ENCODE measurements around the gene OPCML. TPM values are rescaled to one million over a fixed set of nuclear protein-coding genes. Genes with fewer than 3 reads are reported as not detected.

OPCML gene
- total RNA-seq, 1 donor from 2014 or later: 4.1 TPM

DNA sequence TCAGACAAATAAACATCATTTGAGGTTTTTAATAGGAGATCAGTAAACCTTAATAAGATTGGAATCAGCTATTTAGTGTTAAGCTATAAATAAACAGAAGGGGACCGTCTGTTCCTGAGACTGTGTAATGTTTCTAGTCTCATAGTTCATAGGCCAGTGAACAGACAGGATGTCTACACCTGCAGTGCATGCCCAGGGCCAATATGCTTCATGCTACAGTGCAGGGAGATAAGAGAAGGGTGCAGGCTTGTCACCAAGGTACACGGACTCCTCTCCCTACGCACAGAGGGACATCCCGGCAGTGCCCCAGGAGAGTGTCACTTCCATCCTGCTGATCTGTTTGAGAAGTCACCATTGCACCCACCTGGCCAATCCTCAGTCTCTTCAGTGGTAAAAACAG, 148.6 kb downstream of the OPCML start:
- no peak overlapping the region for H3K27ac Mint-ChIP-seq (ENCODE audit: unreplicated experiment)
- peaks cover 10% of the 10 kb centered on the region for H3K4me1 Mint-ChIP-seq (ENCODE audit: unreplicated experiment)
- H3K36me3 Mint-ChIP-seq (ENCODE audit: low read depth, unreplicated experiment): no peaks in the 10 kb centered on the region
- H3K27me3 Mint-ChIP-seq (ENCODE audit: unreplicated experiment): no peaks in the 10 kb centered on the region
- TF ChIP-seq, protein P1, sequence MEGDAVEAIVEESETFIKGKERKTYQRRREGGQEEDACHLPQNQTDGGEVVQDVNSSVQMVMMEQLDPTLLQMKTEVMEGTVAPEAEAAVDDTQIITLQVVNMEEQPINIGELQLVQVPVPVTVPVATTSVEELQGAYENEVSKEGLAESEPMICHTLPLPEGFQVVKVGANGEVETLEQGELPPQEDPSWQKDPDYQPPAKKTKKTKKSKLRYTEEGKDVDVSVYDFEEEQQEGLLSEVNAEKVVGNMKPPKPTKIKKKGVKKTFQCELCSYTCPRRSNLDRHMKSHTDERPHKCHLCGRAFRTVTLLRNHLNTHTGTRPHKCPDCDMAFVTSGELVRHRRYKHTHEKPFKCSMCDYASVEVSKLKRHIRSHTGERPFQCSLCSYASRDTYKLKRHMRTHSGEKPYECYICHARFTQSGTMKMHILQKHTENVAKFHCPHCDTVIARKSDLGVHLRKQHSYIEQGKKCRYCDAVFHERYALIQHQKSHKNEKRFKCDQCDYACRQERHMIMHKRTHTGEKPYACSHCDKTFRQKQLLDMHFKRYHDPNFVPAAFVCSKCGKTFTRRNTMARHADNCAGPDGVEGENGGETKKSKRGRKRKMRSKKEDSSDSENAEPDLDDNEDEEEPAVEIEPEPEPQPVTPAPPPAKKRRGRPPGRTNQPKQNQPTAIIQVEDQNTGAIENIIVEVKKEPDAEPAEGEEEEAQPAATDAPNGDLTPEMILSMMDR (IDR thresholded peaks at IDR 0.05; ENCODE audit: unreplicated experiment): no peak
- H3K9me3 Mint-ChIP-seq (ENCODE audit: unreplicated experiment): no peaks in the 10 kb centered on the region
- no peak for DNase-seq (ENCODE audit: low spot score)
- no peak overlapping the region for H3K4me3 Mint-ChIP-seq (ENCODE audit: unreplicated experiment)

DNA sequence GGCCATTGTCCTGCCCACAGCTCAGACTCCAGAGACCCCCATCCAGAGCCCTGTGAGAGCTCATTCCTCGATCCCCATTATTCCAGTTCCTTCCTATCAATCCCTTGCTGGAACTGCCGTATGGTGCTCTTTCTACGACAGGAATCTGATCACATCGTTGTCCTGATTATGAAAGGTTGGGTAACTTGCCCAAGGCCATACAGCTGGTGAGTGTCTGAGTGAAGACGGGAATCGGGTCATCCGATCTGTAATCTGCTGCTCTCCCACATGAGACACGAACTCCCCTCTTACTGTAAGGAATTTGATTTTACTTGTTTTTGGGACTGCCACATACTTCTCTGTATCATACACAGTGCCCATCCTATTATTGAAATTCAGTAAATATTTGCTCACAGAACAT, 149.1 kb downstream of the OPCML start:
- H3K27me3 Mint-ChIP-seq (ENCODE audit: unreplicated experiment): no peaks in the 10 kb centered on the region
- H3K9me3 Mint-ChIP-seq (ENCODE audit: unreplicated experiment): no peaks in the 10 kb centered on the region
- no peak overlapping the region for H3K4me3 Mint-ChIP-seq (ENCODE audit: unreplicated experiment)
- H3K4me1 Mint-ChIP-seq (ENCODE audit: unreplicated experiment): peaks cover 10% of the 10 kb centered on the region
- H3K36me3 Mint-ChIP-seq (ENCODE audit: low read depth, unreplicated experiment): no peaks in the 10 kb centered on the region
- TF ChIP-seq, protein P1 (IDR thresholded peaks at IDR 0.05; ENCODE audit: unreplicated experiment): no peak
- DNase-seq (ENCODE audit: low spot score): no peak
- no peak overlapping the region for H3K27ac Mint-ChIP-seq (ENCODE audit: unreplicated experiment)

DNA sequence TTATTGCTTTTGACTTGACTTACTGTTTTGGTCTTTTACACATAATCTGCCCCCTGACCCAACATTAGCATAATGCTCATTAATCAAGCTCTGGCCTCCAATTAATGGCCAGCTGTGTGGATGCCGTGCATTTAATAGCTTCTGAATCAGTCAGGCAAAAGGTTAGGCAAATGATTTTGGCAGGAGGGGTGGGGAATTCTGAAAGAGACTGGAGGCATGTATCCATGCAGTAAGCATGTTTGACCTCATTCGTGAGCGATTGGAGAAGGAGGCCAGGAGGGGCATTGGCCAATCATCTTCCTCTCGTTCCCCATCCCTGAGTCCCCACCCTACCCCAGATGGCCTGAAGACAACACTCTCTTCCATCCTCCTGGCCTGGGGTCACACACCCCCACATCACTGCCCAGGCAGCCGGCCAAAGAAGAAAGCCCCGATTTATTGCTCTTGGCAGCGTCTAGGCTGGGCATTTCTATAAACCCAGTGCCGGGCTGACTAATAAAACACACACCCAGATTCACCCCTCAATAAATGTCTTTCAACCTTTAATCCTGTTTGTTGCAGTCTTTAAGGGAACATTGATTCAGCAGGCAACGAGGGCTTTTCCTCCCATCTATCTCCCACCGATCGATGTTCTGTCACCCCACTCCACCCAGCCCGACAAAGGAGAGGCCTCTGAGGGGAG, 150.0 kb downstream of the OPCML start:
- H3K4me1 Mint-ChIP-seq (ENCODE audit: unreplicated experiment): peaks cover 10% of the 10 kb centered on the region
- DNase-seq (ENCODE audit: low spot score): no peak
- H3K27me3 Mint-ChIP-seq (ENCODE audit: unreplicated experiment): no peaks in the 10 kb centered on the region
- H3K4me3 Mint-ChIP-seq (ENCODE audit: unreplicated experiment): no peak overlapping the region
- TF ChIP-seq, protein P1 (IDR thresholded peaks at IDR 0.05; ENCODE audit: unreplicated experiment): no peak
- H3K9me3 Mint-ChIP-seq (ENCODE audit: unreplicated experiment): no peaks in the 10 kb centered on the region
- H3K36me3 Mint-ChIP-seq (ENCODE audit: low read depth, unreplicated experiment): no peaks in the 10 kb centered on the region
- H3K27ac Mint-ChIP-seq (ENCODE audit: unreplicated experiment): no peak overlapping the region

DNA sequence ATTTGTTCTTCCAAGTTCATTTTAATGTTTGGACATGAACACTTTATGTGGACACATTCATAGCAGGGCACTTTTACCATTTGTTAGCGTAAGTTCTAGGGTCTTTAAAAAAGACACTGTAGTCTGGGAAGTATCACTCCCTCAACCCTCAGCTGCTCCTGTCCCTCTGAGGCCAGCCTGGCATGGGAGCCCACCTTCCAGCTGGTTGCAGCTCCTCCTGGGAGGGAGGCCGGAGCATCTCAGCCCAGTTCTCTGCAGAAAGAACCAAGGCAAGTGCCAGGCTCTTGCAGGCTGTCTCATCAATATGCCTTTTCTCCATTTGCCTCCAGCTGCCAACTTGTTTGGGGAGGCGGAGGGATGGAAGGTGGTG, 150.6 kb downstream of the OPCML start:
- H3K36me3 Mint-ChIP-seq (ENCODE audit: low read depth, unreplicated experiment): no peaks in the 10 kb centered on the region
- no peaks in the 10 kb centered on the region for H3K27me3 Mint-ChIP-seq (ENCODE audit: unreplicated experiment)
- H3K9me3 Mint-ChIP-seq (ENCODE audit: unreplicated experiment): no peaks in the 10 kb centered on the region
- no peak for DNase-seq (ENCODE audit: low spot score)
- peaks cover 10% of the 10 kb centered on the region for H3K4me1 Mint-ChIP-seq (ENCODE audit: unreplicated experiment)
- TF ChIP-seq, protein P1 (IDR thresholded peaks at IDR 0.05; ENCODE audit: unreplicated experiment): no peak
- no peak overlapping the region for H3K4me3 Mint-ChIP-seq (ENCODE audit: unreplicated experiment)
- H3K27ac Mint-ChIP-seq (ENCODE audit: unreplicated experiment): no peak overlapping the region

DNA sequence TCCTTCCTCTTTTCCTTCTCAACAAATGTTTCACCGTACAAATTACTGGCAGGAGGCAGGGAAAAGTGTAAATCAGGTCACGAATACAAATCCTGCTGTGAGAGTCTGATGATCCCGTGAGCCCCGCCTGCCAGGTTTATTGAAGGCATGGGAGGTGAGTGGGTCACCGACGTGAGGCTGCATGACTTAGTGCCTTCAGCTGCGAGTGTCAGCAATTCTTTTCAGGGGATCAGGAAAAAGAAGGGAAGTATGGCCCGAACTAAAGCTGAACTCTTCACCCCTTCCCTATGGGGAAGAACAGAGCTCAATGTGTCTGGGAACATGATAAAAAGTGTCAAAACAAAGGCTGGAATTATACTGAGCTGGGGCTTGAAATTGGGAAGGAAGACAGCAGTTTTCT, 166.2 kb downstream of the OPCML start:
- DNase-seq (ENCODE audit: low spot score): no peak
- Mint-ChIP-seq H3K9me3 (ENCODE audit: unreplicated experiment) (no peaks in the 10 kb centered on the region), H3K4me1 (ENCODE audit: unreplicated experiment) (no peaks in the 10 kb centered on the region), H3K4me3 (ENCODE audit: unreplicated experiment) (no peak overlapping the region), H3K36me3 (ENCODE audit: low read depth, unreplicated experiment) (no peaks in the 10 kb centered on the region), H3K27ac (ENCODE audit: unreplicated experiment) (no peak overlapping the region), H3K27me3 (ENCODE audit: unreplicated experiment) (no peaks in the 10 kb centered on the region)
- TF ChIP-seq, protein P1 (IDR thresholded peaks at IDR 0.05; ENCODE audit: unreplicated experiment): no peak
